Heart right ventricle (tissue), 16 donors: ENCODE measurements around the gene TSHZ1. TPM values are rescaled to one million over a fixed set of nuclear protein-coding genes. Genes with fewer than 3 reads are reported as not detected.
"Not testable (repeated sequence)": the region's sequence is repeated elsewhere in the genome, so short reads cannot be mapped to it uniquely, and the experiment has no call there.

Source experiments
- ATAC-seq, 8 donors: fragments of 200-7000 bp; cut with Tn5 transposase; one replicate each; pipeline ENCODE4 v1.9.1; 2020; ENCODE audit warnings: mild to moderate bottlenecking in 8 of 8, moderate library complexity in 8 of 8, moderate number of reproducible peaks in 1 of 8
- DNase-seq, 2 donors: peaks; one replicate each; pipeline ENCODE4 v3.0.0-alpha.2; 2020
- H3K27ac ChIP-seq, 10 donors: fragments of 200-600 bp; sonication (generic) in 2 of 10; one replicate each; pipeline versions ENCODE4 v1.5.0 to v1.8.0; 2020 to 2022; ENCODE audit warnings: mild to moderate bottlenecking in 3 of 10
- H3K27me3 ChIP-seq, 7 donors: fragments of 200-600 bp; one replicate each; pipeline ENCODE4 v1.8.0; 2021 to 2022; ENCODE audit warnings: mild to moderate bottlenecking in 2 of 7
- H3K36me3 ChIP-seq, 9 donors: fragments of 200-600 bp; sonication (generic) in 1 of 9; one replicate each; pipeline versions ENCODE4 v1.5.0 to v1.8.0; 2020 to 2022; ENCODE audit warnings: mild to moderate bottlenecking in 2 of 9
- H3K4me1 ChIP-seq, 9 donors: fragments of 200-600 bp; sonication (generic) in 1 of 9; one replicate each; pipeline versions ENCODE4 v1.5.0 to v1.8.0; 2020 to 2022; ENCODE audit warnings: mild to moderate bottlenecking in 4 of 9
- H3K4me3 ChIP-seq, 10 donors: fragments of 200-600 bp; sonication (generic) in 2 of 10; one replicate each; pipeline versions ENCODE4 v1.5.0 to v1.8.0; 2020 to 2022; ENCODE audit warnings: mild to moderate bottlenecking in 7 of 10, moderate library complexity in 2 of 10
- H3K9me3 ChIP-seq, 11 donors: fragments of 200-600 bp in 10 of 11; sonication (generic) in 2 of 11; one replicate each; pipeline versions ENCODE4 v1.5.0 to v1.8.0; 2013 to 2022; ENCODE audit warnings: mild to moderate bottlenecking in 2 of 11, control low read depth in 1 of 11, moderate library complexity in 1 of 11
- CTCF ChIP-seq, 9 donors: fragments of 200-600 bp; sonication (generic) in 2 of 9; IDR thresholded peaks; one replicate each; pipeline versions ENCODE4 v1.5.0 to v1.8.0; 2021 to 2022; ENCODE audit warnings: antibody characterized with exemption in 9 of 9, mild to moderate bottlenecking in 5 of 9, moderate library complexity in 1 of 9
- WGBS, 2 donors: extraction: QIAGEN DNeasy Blood & Tissue Kit; methylation state at CpG; one replicate each; pipeline ENCODE4 v1.1.7; 2013; ENCODE audit warnings: inconsistent platforms in 1 of 2; 5-methylcytosine and 5-hydroxymethylcytosine counted together
- intact Hi-C, 10 donors: fragments of 100-400 bp; cut with DNase I; formaldehyde crosslinking; loops; one replicate each; pipeline versions ENCODE4 v1.11.1 to v1.14.2; 2022
- polyA plus RNA-seq, 2 donors: library from polyadenylated mRNA; stranded (reverse); fragments of 200-250 nt; gene quantifications; one replicate each; pipeline ENCODE4 v1.2.3, GENCODE V29; 2013
- total RNA-seq, 10 donors: library from RNA; stranded (reverse); fragmentation: NEBNext Ultra II Directional in 3 of 10; extraction: Animal tissue kit (Norgen Biotek cat#: 25700) in 3 of 10; gene quantifications; one replicate each; pipeline versions ENCODE4 v1.2.1 to v1.2.4, GENCODE V29; 2021 to 2023
- donor health status: Arrhythmogenic right ventricular cardiomyopathy.
- donor health status: ischemic (EF 13 %, LVEDD 7.1; RV severe dilation, severe dysfunction).
- donor health status: healthy with polysubstance abuse.
- donor health status: DM: no; HTN: yes; CAD: no.
- donor health status: DM: no; HTN: no; CAD: no.
- donor health status: ischemic (EF 25% LVEDD 6.9; RV normal size, moderate dysfunction).
- donor health status: ischemic (EF 25% LVEDD 5.7; RV mildly dilated, moderate dysfunction).
- donor health status: healthy.
- donor health status: DM: yes; HTN: yes; CAD: no.
- donor health status: Ischemic cardiomyopathy.
- donor health status: ischemic (EF 35%, LVEDD 5.7; RV mildly dilated, moderate dysfunction).
- donor health status: nonischemic (EF 11% LVEDD 7.7; RV severe dilation, severe dysfunction).
- donor health status: DM: yes; HTN: yes; CAD: no.
- donor health status: PGD.
- donor health status: ischemic (EF 29% LVEDD 5.4; RV normal size, mild dysfunction).
- donor health status: nonischemic (EF 23%, LVEDD 6.1; RV moderate dilation, normal function).

The TSHZ1 gene
- total and polyA plus RNA-seq, 12 donors: 4.8 to 22.9 (median 17.6) TPM

GRCh38 chr18:75183524-75183923 is 27.1 kb upstream of the TSHZ1 start:
- intact Hi-C loops: no loop called here
- Histone ChIP-seq H3K4me3 (no peak overlapping the region), H3K27me3 (no peaks in the 10 kb centered on the region), H3K36me3 (no peaks in the 10 kb centered on the region), H3K4me1 (peaks cover 0 to 15% (median 0%) of the 10 kb centered on the region in 9 donors), H3K27ac (no peak overlapping the region), H3K9me3 (peaks cover 0 to 4% (median 0%) of the 10 kb centered on the region in 11 donors)
- 90 to 98% methylated on average over 5 of the region's 5 CpGs for WGBS, 2 donors
- DNase-seq (no peak), ATAC-seq (no peak)
- TF ChIP-seq CTCF (IDR thresholded peaks at IDR 0.05): no peak

GRCh38 chr18:75183973-75184493 is 26.6 kb upstream of the TSHZ1 start:
- no peak overlapping the region for H3K4me3 ChIP-seq
- DNase-seq (no peak), ATAC-seq (no peak)
- TF ChIP-seq CTCF (IDR thresholded peaks at IDR 0.05): no peak
- no peaks in the 10 kb centered on the region for H3K36me3 ChIP-seq
- no peak overlapping the region for H3K27ac ChIP-seq
- peaks cover 0 to 15% (median 0%) of the 10 kb centered on the region in 9 donors for H3K4me1 ChIP-seq
- H3K27me3 ChIP-seq: no peaks in the 10 kb centered on the region
- 91 to 93% methylated on average over 14 of the region's 14 CpGs for WGBS, 2 donors
- peaks cover 0 to 4% (median 0%) of the 10 kb centered on the region in 11 donors for H3K9me3 ChIP-seq
- intact Hi-C loops: no loop called here

- Histone ChIP-seq H3K36me3 (no peaks in the 10 kb centered on the region), H3K9me3 (peaks cover 0 to 4% (median 0%) of the 10 kb centered on the region in 11 donors), H3K4me1 (peaks cover 0 to 15% (median 0%) of the 10 kb centered on the region in 9 donors), H3K4me3 (no peak overlapping the region), H3K27me3 (no peaks in the 10 kb centered on the region), H3K27ac (no peak overlapping the region)
- no peak for DNase-seq
- ATAC-seq: no peak
- 71 to 75% methylated on average over 3 of the region's 3 CpGs for WGBS, 2 donors
- no peak for TF ChIP-seq CTCF (IDR thresholded peaks at IDR 0.05)
- intact Hi-C loops: no loop called here
Observed at GRCh38 chr18:75185460-75185859, 25.1 kb upstream of the TSHZ1 start.

GRCh38 chr18:75187702-75188101 is 22.9 kb upstream of the TSHZ1 start:
- H3K36me3 ChIP-seq, H3K4me3 ChIP-seq, H3K27ac ChIP-seq, H3K9me3 ChIP-seq, ATAC-seq, DNase-seq, H3K27me3 ChIP-seq, intact Hi-C loops: not testable (repeated sequence)
- WGBS, 2 donors: 70 to 79% methylated on average over 4 of the region's 4 CpGs
- H3K4me1 ChIP-seq: peaks cover 0 to 15% (median 0%) of the 10 kb centered on the region in 9 donors

- H3K36me3 ChIP-seq: no peaks in the 10 kb centered on the region
- 97% methylated on average over 6 of the region's 6 CpGs for WGBS, 2 donors
- H3K4me3 ChIP-seq: no peak overlapping the region
- H3K9me3 ChIP-seq: no peaks in the 10 kb centered on the region
- intact Hi-C loops: no loop called here
- no peaks in the 10 kb centered on the region for H3K27me3 ChIP-seq
- no peak overlapping the region for H3K27ac ChIP-seq
- no peak for TF ChIP-seq CTCF (IDR thresholded peaks at IDR 0.05)
- peak in 1 of 8 donors; percentile 32 for ATAC-seq
- no peak for DNase-seq
- peaks cover 0 to 14% (median 0%) of the 10 kb centered on the region in 9 donors for H3K4me1 ChIP-seq
Observed at GRCh38 chr18:75189696-75190095, 20.9 kb upstream of the TSHZ1 start.
